OCI-LY3 (cell line): ENCODE measurements around the gene PLCXD1.

Experiments
- EZH2phosphoT487 ChIP-seq: fragments of 200-600 bp; shearing (Covaris generic); IDR thresholded peaks from 2 replicates; pipeline ENCODE4 v1.6.1; 2018; ENCODE audit warnings: antibody characterized with exemption, mixed run types, low read depth
- TF ChIP-seq, protein P1 (sequence below): fragments of 200-600, 300-600 bp; sonication (generic); IDR thresholded peaks from 2 replicates; pipeline ENCODE4 v1.5.1; 2014; ENCODE audit warnings: antibody characterized with exemption, low read length, low read depth

DNA sequence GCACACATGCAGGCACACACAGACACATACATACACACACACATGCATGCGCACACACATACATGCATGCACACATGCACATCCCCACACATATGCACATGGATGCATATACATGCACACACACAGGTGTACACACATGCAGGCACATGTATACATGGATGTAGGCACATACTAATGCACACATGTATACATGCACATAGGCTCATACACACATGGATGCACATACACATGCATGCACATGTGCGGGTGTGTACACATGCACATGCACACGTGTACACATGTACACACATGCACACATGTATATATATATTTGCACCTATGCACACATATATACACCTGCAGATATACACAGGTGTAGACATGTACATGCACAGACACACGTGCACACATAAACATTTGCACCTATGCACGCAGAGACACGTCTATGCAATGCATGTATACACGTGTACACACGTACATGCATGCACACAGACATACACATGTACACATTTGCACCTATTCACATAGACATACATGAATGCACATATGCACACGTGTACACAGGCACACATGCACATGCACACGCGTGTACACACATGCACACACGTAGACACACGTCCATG, 4.0 kb downstream of the PLCXD1 start:
- TF ChIP-seq, protein P1, sequence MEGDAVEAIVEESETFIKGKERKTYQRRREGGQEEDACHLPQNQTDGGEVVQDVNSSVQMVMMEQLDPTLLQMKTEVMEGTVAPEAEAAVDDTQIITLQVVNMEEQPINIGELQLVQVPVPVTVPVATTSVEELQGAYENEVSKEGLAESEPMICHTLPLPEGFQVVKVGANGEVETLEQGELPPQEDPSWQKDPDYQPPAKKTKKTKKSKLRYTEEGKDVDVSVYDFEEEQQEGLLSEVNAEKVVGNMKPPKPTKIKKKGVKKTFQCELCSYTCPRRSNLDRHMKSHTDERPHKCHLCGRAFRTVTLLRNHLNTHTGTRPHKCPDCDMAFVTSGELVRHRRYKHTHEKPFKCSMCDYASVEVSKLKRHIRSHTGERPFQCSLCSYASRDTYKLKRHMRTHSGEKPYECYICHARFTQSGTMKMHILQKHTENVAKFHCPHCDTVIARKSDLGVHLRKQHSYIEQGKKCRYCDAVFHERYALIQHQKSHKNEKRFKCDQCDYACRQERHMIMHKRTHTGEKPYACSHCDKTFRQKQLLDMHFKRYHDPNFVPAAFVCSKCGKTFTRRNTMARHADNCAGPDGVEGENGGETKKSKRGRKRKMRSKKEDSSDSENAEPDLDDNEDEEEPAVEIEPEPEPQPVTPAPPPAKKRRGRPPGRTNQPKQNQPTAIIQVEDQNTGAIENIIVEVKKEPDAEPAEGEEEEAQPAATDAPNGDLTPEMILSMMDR: no peak
- no peak for TF ChIP-seq EZH2phosphoT487
